Hepatocyte (in vitro differentiated cells): Measurements from ENCODE around the gene ATP5MK.
"Not testable (repeated sequence)": the region's sequence is repeated elsewhere in the genome, so short reads cannot be mapped to it uniquely, and the experiment has no call there.

Experiments used
- EZH2 ChIP-seq: fragments of 200-600 bp; sonication (generic); IDR thresholded peaks from 2 replicates; pipeline ENCODE4 v1.6.1; 2016; ENCODE audit warnings: antibody characterized with exemption, mild to moderate bottlenecking, borderline replicate concordance
- TF ChIP-seq, protein P1 (sequence below): fragments of 200-600 bp; sonication (generic); IDR thresholded peaks from 2 replicates; pipeline ENCODE4 v1.5.1; 2016; ENCODE audit warnings: antibody characterized with exemption, mild to moderate bottlenecking; ENCODE audit not compliant: poor library complexity

DNA sequence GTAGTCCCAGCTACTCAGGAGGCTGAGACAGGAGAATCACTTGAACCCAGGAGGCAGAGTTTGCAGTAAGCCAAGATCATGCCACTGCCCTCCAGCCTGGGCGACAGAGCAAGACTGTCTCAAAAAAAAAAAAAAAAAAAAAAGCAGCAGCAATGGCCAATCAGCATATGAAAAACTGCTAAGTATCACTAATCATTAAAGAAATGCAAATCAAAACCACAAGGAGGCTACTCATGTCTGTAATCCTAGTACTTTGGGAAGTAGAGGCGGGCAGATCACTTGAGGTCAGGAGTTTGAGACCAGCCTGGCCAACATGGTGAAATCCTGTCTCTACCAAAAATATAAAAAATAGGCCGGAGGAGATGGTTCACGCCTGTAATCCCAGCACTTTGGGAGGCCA is 41.7 kb downstream of the ATP5MK start:
- not testable (repeated sequence) for TF ChIP-seq EZH2
- TF ChIP-seq, protein P1, sequence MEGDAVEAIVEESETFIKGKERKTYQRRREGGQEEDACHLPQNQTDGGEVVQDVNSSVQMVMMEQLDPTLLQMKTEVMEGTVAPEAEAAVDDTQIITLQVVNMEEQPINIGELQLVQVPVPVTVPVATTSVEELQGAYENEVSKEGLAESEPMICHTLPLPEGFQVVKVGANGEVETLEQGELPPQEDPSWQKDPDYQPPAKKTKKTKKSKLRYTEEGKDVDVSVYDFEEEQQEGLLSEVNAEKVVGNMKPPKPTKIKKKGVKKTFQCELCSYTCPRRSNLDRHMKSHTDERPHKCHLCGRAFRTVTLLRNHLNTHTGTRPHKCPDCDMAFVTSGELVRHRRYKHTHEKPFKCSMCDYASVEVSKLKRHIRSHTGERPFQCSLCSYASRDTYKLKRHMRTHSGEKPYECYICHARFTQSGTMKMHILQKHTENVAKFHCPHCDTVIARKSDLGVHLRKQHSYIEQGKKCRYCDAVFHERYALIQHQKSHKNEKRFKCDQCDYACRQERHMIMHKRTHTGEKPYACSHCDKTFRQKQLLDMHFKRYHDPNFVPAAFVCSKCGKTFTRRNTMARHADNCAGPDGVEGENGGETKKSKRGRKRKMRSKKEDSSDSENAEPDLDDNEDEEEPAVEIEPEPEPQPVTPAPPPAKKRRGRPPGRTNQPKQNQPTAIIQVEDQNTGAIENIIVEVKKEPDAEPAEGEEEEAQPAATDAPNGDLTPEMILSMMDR: not testable (repeated sequence)
